Activated CD4-positive, alpha-beta T cell treated with anti-CD3 and anti-CD28 coated beads, Interleukin-2, amount 50 U/mL, for 24 hours (primary cell): Measurements from ENCODE around the gene ORC6.

ENCODE experiments used
- DNase-seq, 2 donors: peaks; one replicate each; pipeline ENCODE4 v3.0.0-alpha.2; 2020; ENCODE audit warnings: low read depth in 1 of 2, low spot score in 1 of 2

The ORC6 gene

GRCh38 chr16:46700048-46700447 lies 10.6 kb downstream of the ORC6 start:
- DNase-seq, result no peak

- no peak for DNase-seq
These were observed 12.2 kb downstream of the ORC6 start for GRCh38 chr16:46701615-46702014.

GRCh38 chr16:46702030-46702429 lies 12.6 kb downstream of the ORC6 start:
- DNase-seq, result no peak

- no peak for DNase-seq
These were observed 17.2 kb downstream of the ORC6 start for GRCh38 chr16:46706642-46707041.

- DNase-seq, result no peak
These were observed 20.1 kb downstream of the ORC6 start for GRCh38 chr16:46709469-46710005.

GRCh38 chr16:46711106-46712058 lies 21.9 kb downstream of the ORC6 start:
- no peak for DNase-seq

- DNase-seq, result no peak
These were observed 23.5 kb downstream of the ORC6 start for GRCh38 chr16:46712911-46713310.

GRCh38 chr16:46713634-46714033 lies 24.2 kb downstream of the ORC6 start:
- no peak for DNase-seq

- no peak for DNase-seq
These were observed 25.5 kb downstream of the ORC6 start for GRCh38 chr16:46714797-46715591.

- DNase-seq, result no peak
These were observed 26.4 kb downstream of the ORC6 start for GRCh38 chr16:46715769-46716305.

GRCh38 chr16:46717692-46718091 lies 28.2 kb downstream of the ORC6 start:
- no peak for DNase-seq

GRCh38 chr16:46718214-46718613 lies 28.8 kb downstream of the ORC6 start:
- DNase-seq, result no peak

- DNase-seq, result no peak
These were observed 30.1 kb downstream of the ORC6 start for GRCh38 chr16:46719528-46719927.

- DNase-seq, result no peak
These were observed 31.2 kb downstream of the ORC6 start for GRCh38 chr16:46720619-46721018.

GRCh38 chr16:46721885-46722284 lies 32.4 kb downstream of the ORC6 start:
- DNase-seq, result no peak

- no peak for DNase-seq
These were observed 37.7 kb downstream of the ORC6 start for GRCh38 chr16:46727184-46727583.

- no peak for DNase-seq
These were observed 38.2 kb downstream of the ORC6 start for GRCh38 chr16:46727630-46728029.

- no peak for DNase-seq
These were observed 39.3 kb downstream of the ORC6 start for GRCh38 chr16:46728806-46729205.

GRCh38 chr16:46729326-46729995 lies 40.0 kb downstream of the ORC6 start:
- DNase-seq, result no peak

GRCh38 chr16:46730126-46730525 lies 40.7 kb downstream of the ORC6 start:
- DNase-seq, result no peak
